ENCODE data around the gene TWIST2. TPM values are rescaled to one million over a fixed set of nuclear protein-coding genes. Genes with fewer than 3 reads are reported as not detected.

TWIST2 gene
- total RNA-seq, 4 donors from 2014 or later, result 72.5 to 140 (median 106) TPM

- DNase-seq (ENCODE audit: low spot score in 2 of 2), result no peak
- no peaks in the 10 kb centered on the region for H3K27me3 ChIP-seq
These were observed 42.2 kb downstream of the TWIST2 start for GRCh38 chr2:238890131-238890530.

GRCh38 chr2:238890618-238891456, 43.0 kb downstream of the TWIST2 start:
- no peak for DNase-seq (ENCODE audit: low spot score in 2 of 2)
- H3K4me3 ChIP-seq, result no peak overlapping the region
- peaks cover 0 to 32% (median 7%) of the 10 kb centered on the region in 4 donors for H3K4me1 ChIP-seq
- TF ChIP-seq CTCF (IDR thresholded peaks at IDR 0.05) (no peak), EP300 (IDR thresholded peaks at IDR 0.05) (no peak), POLR2A (IDR thresholded peaks at IDR 0.05) (no peak)
- H3K27me3 ChIP-seq, result no peaks in the 10 kb centered on the region
- H3K27ac ChIP-seq, result no peak overlapping the region
- no peaks in the 10 kb centered on the region for H3K36me3 ChIP-seq
- H3K9me3 ChIP-seq, result no peaks in the 10 kb centered on the region
- 89 to 92% methylated on average over 27 to 29 of the region's 29 CpGs for WGBS, 2 donors

More at GRCh38 chr2:238890131-238890530, 42.2 kb downstream of the TWIST2 start:
- TF ChIP-seq CTCF (IDR thresholded peaks at IDR 0.05), result no peak
- no peak for TF ChIP-seq EP300 (IDR thresholded peaks at IDR 0.05)
- TF ChIP-seq POLR2A (IDR thresholded peaks at IDR 0.05), result no peak
- no peak overlapping the region for H3K4me3 ChIP-seq
- no peak overlapping the region for H3K27ac ChIP-seq
- no peaks in the 10 kb centered on the region for H3K9me3 ChIP-seq
- no peaks in the 10 kb centered on the region for H3K36me3 ChIP-seq
- 87 to 92% methylated on average over 12 to 13 of the region's 13 CpGs for WGBS, 2 donors
- peaks cover 0 to 25% (median under 1%) of the 10 kb centered on the region in 4 donors for H3K4me1 ChIP-seq

- no peak overlapping the region for H3K27ac ChIP-seq
- no peaks in the 10 kb centered on the region for H3K27me3 ChIP-seq
- H3K4me1 ChIP-seq, result peaks cover 0 to 40% (median 7%) of the 10 kb centered on the region in 4 donors
- TF ChIP-seq CTCF (IDR thresholded peaks at IDR 0.05), result no peak
- TF ChIP-seq POLR2A (IDR thresholded peaks at IDR 0.05), result no peak
- no peak for TF ChIP-seq EP300 (IDR thresholded peaks at IDR 0.05)
- WGBS, 2 donors, result 59 to 73% methylated on average over 26 to 27 of the region's 29 CpGs
- H3K4me3 ChIP-seq, result no peak overlapping the region
- H3K9me3 ChIP-seq, result no peaks in the 10 kb centered on the region
- H3K36me3 ChIP-seq, result no peaks in the 10 kb centered on the region
- no peak for DNase-seq (ENCODE audit: low spot score in 2 of 2)
These were observed 43.7 kb downstream of the TWIST2 start for GRCh38 chr2:238891457-238892203.

GRCh38 chr2:238892204-238892500, 44.3 kb downstream of the TWIST2 start:
- no peak overlapping the region for H3K27ac ChIP-seq
- no peak overlapping the region for H3K4me3 ChIP-seq
- H3K9me3 ChIP-seq, result no peaks in the 10 kb centered on the region
- no peak for TF ChIP-seq EP300 (IDR thresholded peaks at IDR 0.05)
- TF ChIP-seq POLR2A (IDR thresholded peaks at IDR 0.05), result no peak
- no peak for TF ChIP-seq CTCF (IDR thresholded peaks at IDR 0.05)
- no peak for DNase-seq (ENCODE audit: low spot score in 2 of 2)
- WGBS, 2 donors, result 90 to 93% methylated on average over 14 of the region's 14 CpGs
- no peaks in the 10 kb centered on the region for H3K27me3 ChIP-seq
- H3K36me3 ChIP-seq, result no peaks in the 10 kb centered on the region
- H3K4me1 ChIP-seq, result peaks cover 0 to 41% (median 7%) of the 10 kb centered on the region in 4 donors

- TF ChIP-seq POLR2A (IDR thresholded peaks at IDR 0.05) (no peak), EP300 (IDR thresholded peaks at IDR 0.05) (no peak), CTCF (IDR thresholded peaks at IDR 0.05) (no peak)
- H3K27ac ChIP-seq, result no peak overlapping the region
These were observed 44.9 kb downstream of the TWIST2 start for GRCh38 chr2:238892796-238893195.

More at GRCh38 chr2:238892796-238893195, 44.9 kb downstream of the TWIST2 start:
- no peak overlapping the region for H3K4me3 ChIP-seq
- no peaks in the 10 kb centered on the region for H3K27me3 ChIP-seq
- H3K36me3 ChIP-seq, result no peaks in the 10 kb centered on the region
- H3K9me3 ChIP-seq, result no peaks in the 10 kb centered on the region
- peaks cover 0 to 41% (median 7%) of the 10 kb centered on the region in 4 donors for H3K4me1 ChIP-seq
- 66 to 87% methylated on average over 2 of the region's 2 CpGs for WGBS, 2 donors
- DNase-seq (ENCODE audit: low spot score in 2 of 2), result no peak

Data from tibial nerve (tissue), 4 donors.